ENCODE data around the gene TMEM151B.

The TMEM151B gene

DNA sequence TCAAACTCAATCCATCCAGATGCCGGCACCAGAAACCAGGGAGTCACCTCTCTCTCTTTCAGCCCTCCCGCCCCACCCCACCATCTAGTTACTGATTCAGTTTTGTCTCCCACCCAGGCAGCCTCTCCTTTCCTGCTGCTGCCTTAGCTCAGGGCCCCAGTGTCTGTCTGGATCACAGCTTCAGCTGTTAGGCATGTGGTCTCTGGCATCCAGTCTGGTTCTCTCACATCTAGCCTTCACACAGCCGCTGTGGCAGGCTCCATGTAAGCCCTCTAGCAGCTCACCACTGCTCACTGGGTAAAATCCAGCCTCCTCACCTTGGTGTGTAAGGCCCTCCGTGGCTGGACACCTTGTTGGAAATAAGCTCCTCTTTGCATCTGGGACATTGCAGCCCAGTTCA is 21.6 kb downstream of the TMEM151B start:
- H3K4me2 ChIP-seq (ENCODE audit: low read length): no peak overlapping the region
- H3K27me3 ChIP-seq (ENCODE audit: low read depth, low read length): peaks cover 32% of the 10 kb centered on the region
- no peak for TF ChIP-seq EZH2phosphoT487 (IDR thresholded peaks at IDR 0.05; ENCODE audit: low read depth)
- H3K9me3 ChIP-seq (ENCODE audit: insufficient read depth, low read length): no peaks in the 10 kb centered on the region
- no peaks in the 10 kb centered on the region for H3K79me2 ChIP-seq (ENCODE audit: low read length)
- no peaks in the 10 kb centered on the region for H4K20me1 ChIP-seq (ENCODE audit: insufficient read depth, low read length)
- no peaks in the 10 kb centered on the region for H3K4me1 ChIP-seq (ENCODE audit: low read length)
- H2AFZ ChIP-seq (ENCODE audit: low read depth, low read length): no peak overlapping the region
- H3K9ac ChIP-seq (ENCODE audit: low read length): no peak overlapping the region
- H3K27ac ChIP-seq (ENCODE audit: low read length): no peak overlapping the region
- no peaks in the 10 kb centered on the region for H3K36me3 ChIP-seq (replicated peaks; ENCODE audit: low read depth, low read length)
- no peak overlapping the region for H3K4me3 ChIP-seq (ENCODE audit: low read length)

DNA sequence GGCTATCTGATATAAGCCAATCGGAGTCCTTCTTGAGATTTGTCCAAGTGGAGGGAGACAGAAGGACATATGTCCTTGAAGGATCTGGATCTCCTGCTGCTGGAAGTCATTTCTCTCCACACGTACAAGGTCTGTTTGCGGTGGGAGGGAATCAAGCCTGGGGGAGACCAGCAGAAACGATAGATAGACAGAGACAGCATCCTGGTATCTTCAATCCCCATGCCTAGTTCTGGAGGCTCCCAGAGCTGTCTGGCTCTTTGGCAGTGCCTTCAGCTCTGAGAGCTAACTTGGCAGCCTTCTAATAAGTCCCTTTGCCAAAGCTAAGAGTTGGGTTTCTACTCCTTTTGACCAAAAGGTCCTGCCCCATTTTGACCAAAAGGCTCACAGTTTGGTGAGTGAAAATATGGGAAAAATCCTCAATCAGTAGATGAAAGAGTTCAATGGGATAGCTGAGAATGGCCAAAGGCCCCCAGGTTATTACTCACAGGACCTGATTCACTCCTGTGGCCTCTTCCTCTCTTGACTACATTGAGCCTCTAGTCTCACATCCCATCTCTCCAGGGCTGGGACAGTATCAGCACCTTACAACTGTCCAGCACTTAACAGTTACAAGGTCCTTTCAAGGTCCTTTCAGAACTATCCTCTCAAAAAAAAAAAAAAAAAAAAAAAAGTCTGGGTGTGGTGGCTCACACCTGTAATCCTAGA is 22.6 kb downstream of the TMEM151B start:
- Histone ChIP-seq H3K4me2 (ENCODE audit: low read length) (no peak overlapping the region), H3K4me1 (ENCODE audit: low read length) (no peaks in the 10 kb centered on the region), H3K79me2 (ENCODE audit: low read length) (no peaks in the 10 kb centered on the region), H3K9ac (ENCODE audit: low read length) (no peak overlapping the region), H3K27me3 (ENCODE audit: low read depth, low read length) (peaks cover 26% of the 10 kb centered on the region), H3K27ac (ENCODE audit: low read length) (no peak overlapping the region), H3K4me3 (ENCODE audit: low read length) (no peak overlapping the region), H2AFZ (ENCODE audit: low read depth, low read length) (no peak overlapping the region), H3K9me3 (ENCODE audit: insufficient read depth, low read length) (no peaks in the 10 kb centered on the region), H4K20me1 (ENCODE audit: insufficient read depth, low read length) (no peaks in the 10 kb centered on the region), H3K36me3 (replicated peaks; ENCODE audit: low read depth, low read length) (no peaks in the 10 kb centered on the region)
- no peak for TF ChIP-seq EZH2phosphoT487 (IDR thresholded peaks at IDR 0.05; ENCODE audit: low read depth)
- TF ChIP-seq, protein P1, sequence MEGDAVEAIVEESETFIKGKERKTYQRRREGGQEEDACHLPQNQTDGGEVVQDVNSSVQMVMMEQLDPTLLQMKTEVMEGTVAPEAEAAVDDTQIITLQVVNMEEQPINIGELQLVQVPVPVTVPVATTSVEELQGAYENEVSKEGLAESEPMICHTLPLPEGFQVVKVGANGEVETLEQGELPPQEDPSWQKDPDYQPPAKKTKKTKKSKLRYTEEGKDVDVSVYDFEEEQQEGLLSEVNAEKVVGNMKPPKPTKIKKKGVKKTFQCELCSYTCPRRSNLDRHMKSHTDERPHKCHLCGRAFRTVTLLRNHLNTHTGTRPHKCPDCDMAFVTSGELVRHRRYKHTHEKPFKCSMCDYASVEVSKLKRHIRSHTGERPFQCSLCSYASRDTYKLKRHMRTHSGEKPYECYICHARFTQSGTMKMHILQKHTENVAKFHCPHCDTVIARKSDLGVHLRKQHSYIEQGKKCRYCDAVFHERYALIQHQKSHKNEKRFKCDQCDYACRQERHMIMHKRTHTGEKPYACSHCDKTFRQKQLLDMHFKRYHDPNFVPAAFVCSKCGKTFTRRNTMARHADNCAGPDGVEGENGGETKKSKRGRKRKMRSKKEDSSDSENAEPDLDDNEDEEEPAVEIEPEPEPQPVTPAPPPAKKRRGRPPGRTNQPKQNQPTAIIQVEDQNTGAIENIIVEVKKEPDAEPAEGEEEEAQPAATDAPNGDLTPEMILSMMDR (IDR thresholded peaks at IDR 0.05; ENCODE audit: low read depth, low read length): no peak

DNA sequence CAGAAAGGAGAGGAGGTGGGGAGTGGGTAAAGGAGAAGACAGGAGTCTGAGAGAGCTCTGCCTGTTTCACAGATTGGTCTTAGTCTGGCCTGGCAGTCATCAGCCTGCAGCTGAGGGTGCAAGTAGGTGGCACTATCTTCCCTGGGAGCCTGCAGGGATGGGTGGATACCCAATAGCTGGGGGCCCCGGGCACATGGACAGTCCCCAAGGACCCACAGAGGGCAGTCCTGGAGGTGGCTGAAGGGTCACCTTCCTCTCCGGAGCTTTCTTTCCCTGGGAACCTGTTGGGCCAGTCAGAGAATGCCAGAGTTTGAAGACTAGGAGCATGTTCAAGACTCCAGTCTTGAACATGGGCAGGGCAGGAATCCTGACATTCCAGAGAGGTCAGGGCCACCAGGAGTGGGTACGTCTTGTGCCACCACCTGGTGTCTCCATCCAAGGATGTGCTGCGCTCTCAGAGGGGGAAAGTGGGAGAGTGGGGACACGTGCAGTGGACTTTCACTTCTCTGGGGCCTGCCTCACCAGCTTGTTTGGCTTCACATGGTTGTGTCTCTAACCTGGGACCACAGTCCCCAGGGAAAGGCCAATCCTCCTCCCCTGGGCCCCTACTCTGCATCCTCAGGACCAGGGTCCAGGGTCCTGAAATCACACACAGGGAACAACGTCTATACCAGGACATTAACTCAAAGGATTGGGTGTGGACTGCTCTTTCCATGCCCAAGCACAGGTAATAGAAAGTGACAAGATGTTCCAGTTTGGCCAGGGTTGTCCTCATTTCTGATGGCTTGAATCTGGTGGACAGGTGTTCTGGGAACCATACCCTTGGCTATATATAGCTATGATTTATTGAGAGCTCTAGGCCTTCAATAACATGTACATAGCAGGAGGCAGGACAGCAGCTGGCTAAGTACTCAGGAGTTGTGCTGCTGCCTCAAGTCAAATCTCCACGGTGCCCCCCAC is 24.9 kb downstream of the TMEM151B start:
- Histone ChIP-seq H3K9ac (ENCODE audit: low read length) (no peak overlapping the region), H3K36me3 (replicated peaks; ENCODE audit: low read depth, low read length) (peaks cover under 1% of the 10 kb centered on the region), H4K20me1 (ENCODE audit: insufficient read depth, low read length) (no peaks in the 10 kb centered on the region), H3K4me3 (ENCODE audit: low read length) (no peak overlapping the region), H2AFZ (ENCODE audit: low read depth, low read length) (no peak overlapping the region), H3K4me2 (ENCODE audit: low read length) (no peak overlapping the region), H3K27ac (ENCODE audit: low read length) (no peak overlapping the region), H3K27me3 (ENCODE audit: low read depth, low read length) (peaks cover 9% of the 10 kb centered on the region), H3K9me3 (ENCODE audit: insufficient read depth, low read length) (no peaks in the 10 kb centered on the region), H3K79me2 (ENCODE audit: low read length) (no peaks in the 10 kb centered on the region), H3K4me1 (ENCODE audit: low read length) (no peaks in the 10 kb centered on the region)
- TF ChIP-seq, protein P1 (IDR thresholded peaks at IDR 0.05; ENCODE audit: low read depth, low read length): no peak
- no peak for TF ChIP-seq EZH2phosphoT487 (IDR thresholded peaks at IDR 0.05; ENCODE audit: low read depth)

DNA sequence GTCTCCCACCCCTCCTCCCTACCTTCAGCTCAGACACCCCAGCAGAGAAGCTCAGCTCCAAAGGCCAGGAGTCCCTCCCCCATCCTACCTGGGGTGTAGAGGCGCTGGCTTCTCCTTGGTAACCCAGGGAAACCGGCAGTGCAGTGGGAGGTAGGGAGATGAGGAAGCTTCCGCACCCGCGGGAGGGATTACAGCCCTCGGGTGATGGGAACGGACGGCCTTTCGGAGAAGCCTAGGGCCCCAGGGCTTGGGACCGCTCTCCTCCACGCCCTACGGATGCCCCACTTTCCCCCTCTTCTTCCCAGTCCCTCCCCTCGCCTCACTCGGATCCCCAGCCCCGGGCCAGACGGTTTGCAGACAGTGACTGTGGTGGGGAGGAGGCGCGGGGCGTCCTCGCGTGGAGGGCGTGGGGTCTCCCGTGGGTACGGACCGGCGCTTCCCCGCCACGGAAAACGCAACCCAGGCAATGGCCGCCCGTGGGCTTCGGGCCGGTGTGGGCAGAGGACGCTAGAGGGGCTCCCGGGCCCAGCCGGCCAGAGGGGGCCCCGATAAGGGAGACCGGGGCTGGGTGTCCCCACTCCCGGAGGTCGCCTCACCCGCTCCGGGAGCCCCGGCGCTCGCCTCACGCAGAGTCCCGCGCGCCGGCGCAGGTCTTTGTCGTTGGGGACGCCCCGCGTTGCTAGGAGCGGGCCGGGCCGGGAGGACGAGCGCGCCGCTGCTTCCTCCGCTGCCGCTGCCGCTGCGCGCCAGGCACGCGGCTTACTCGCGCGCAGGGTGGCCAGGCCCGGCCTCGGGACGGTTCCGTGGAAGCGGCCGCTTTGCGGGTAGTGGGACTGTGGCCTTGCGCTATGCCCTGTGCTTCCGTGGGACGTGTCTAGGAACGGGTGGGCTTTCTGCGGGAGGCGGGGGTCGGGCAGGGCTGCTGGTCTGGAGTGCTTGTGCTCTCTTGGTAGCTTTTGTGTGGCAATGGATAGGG is 27.1 kb downstream of the TMEM151B start:
- H3K27me3 ChIP-seq (ENCODE audit: low read depth, low read length): no peaks in the 10 kb centered on the region
- H3K9ac ChIP-seq (ENCODE audit: low read length): no peak overlapping the region

More for the DNA sequence above, 27.1 kb downstream of the TMEM151B start:
- Histone ChIP-seq H3K9me3 (ENCODE audit: insufficient read depth, low read length) (no peaks in the 10 kb centered on the region), H3K27ac (ENCODE audit: low read length) (no peak overlapping the region), H3K4me2 (ENCODE audit: low read length) (no peak overlapping the region), H3K4me3 (ENCODE audit: low read length) (no peak overlapping the region), H4K20me1 (ENCODE audit: insufficient read depth, low read length) (no peaks in the 10 kb centered on the region), H3K79me2 (ENCODE audit: low read length) (no peaks in the 10 kb centered on the region), H3K4me1 (ENCODE audit: low read length) (no peaks in the 10 kb centered on the region), H2AFZ (ENCODE audit: low read depth, low read length) (no peak overlapping the region), H3K36me3 (replicated peaks; ENCODE audit: low read depth, low read length) (peaks cover 23% of the 10 kb centered on the region)
- TF ChIP-seq EZH2phosphoT487 (IDR thresholded peaks at IDR 0.05; ENCODE audit: low read depth): no peak
- TF ChIP-seq, protein P1 (IDR thresholded peaks at IDR 0.05; ENCODE audit: low read depth, low read length): no peak

Data from OCI-LY3 (cell line).